ENCODE results near the gene ZNF729.
"Not testable (repeated sequence)": the region's sequence is repeated elsewhere in the genome, so short reads cannot be mapped to it uniquely, and the experiment has no call there.

ZNF729 gene

GRCh38 chr19:22286151-22286810 is at the start of gene ZNF729:
TSS of gene ZNF729 (plus strand) at chr19:22286441. CDS start at chr19:22286526, 85 bp downstream.
- Histone ChIP-seq H3K36me3 (ENCODE audit: control insufficient read depth, insufficient read depth, low read length) (no peaks in the 10 kb centered on the region), H3K27ac (ENCODE audit: low read depth, low read length) (no peak within 1 kb of the TSS), H3K4me1 (ENCODE audit: control insufficient read depth, insufficient read depth, low read length) (no peaks in the 10 kb centered on the region), H3K27me3 (ENCODE audit: control insufficient read depth, insufficient read depth, low read length) (no peaks in the 10 kb centered on the region), H3K9ac (ENCODE audit: low read length) (no peak within 1 kb of the TSS), H3K4me3 (ENCODE audit: low read length) (peak within 1 kb of the TSS; percentile 32)

- no peaks in the 10 kb centered on the region for H3K36me3 ChIP-seq (ENCODE audit: control insufficient read depth, insufficient read depth, low read length)
- no peaks in the 10 kb centered on the region for H3K27me3 ChIP-seq (ENCODE audit: control insufficient read depth, insufficient read depth, low read length)
- H3K9ac ChIP-seq (ENCODE audit: low read length), result no peak overlapping the region
- H3K4me1 ChIP-seq (ENCODE audit: control insufficient read depth, insufficient read depth, low read length), result no peaks in the 10 kb centered on the region
- no peak overlapping the region for H3K27ac ChIP-seq (ENCODE audit: low read depth, low read length)
- no peak overlapping the region for H3K4me3 ChIP-seq (ENCODE audit: low read length)
Observed at GRCh38 chr19:22256856-22257255, 29.4 kb upstream of the ZNF729 start.

- Histone ChIP-seq H3K27ac (ENCODE audit: low read depth, low read length) (no peak overlapping the region), H3K4me1 (ENCODE audit: control insufficient read depth, insufficient read depth, low read length) (no peaks in the 10 kb centered on the region), H3K4me3 (ENCODE audit: low read length) (no peak overlapping the region), H3K36me3 (ENCODE audit: control insufficient read depth, insufficient read depth, low read length) (no peaks in the 10 kb centered on the region), H3K9ac (ENCODE audit: low read length) (no peak overlapping the region), H3K27me3 (ENCODE audit: control insufficient read depth, insufficient read depth, low read length) (no peaks in the 10 kb centered on the region)
Observed at GRCh38 chr19:22257381-22257780, 28.9 kb upstream of the ZNF729 start.

- Histone ChIP-seq H3K36me3 (ENCODE audit: control insufficient read depth, insufficient read depth, low read length) (no peaks in the 10 kb centered on the region), H3K4me3 (ENCODE audit: low read length) (no peak overlapping the region), H3K27ac (ENCODE audit: low read depth, low read length) (no peak overlapping the region), H3K4me1 (ENCODE audit: control insufficient read depth, insufficient read depth, low read length) (no peaks in the 10 kb centered on the region), H3K9ac (ENCODE audit: low read length) (no peak overlapping the region), H3K27me3 (ENCODE audit: control insufficient read depth, insufficient read depth, low read length) (no peaks in the 10 kb centered on the region)
Observed at GRCh38 chr19:22257916-22258315, 28.3 kb upstream of the ZNF729 start.

GRCh38 chr19:22260499-22260898 is 25.7 kb upstream of the ZNF729 start:
- H3K9ac ChIP-seq (ENCODE audit: low read length), result no peak overlapping the region
- no peaks in the 10 kb centered on the region for H3K27me3 ChIP-seq (ENCODE audit: control insufficient read depth, insufficient read depth, low read length)
- no peak overlapping the region for H3K27ac ChIP-seq (ENCODE audit: low read depth, low read length)
- no peaks in the 10 kb centered on the region for H3K36me3 ChIP-seq (ENCODE audit: control insufficient read depth, insufficient read depth, low read length)
- H3K4me1 ChIP-seq (ENCODE audit: control insufficient read depth, insufficient read depth, low read length), result no peaks in the 10 kb centered on the region
- no peak overlapping the region for H3K4me3 ChIP-seq (ENCODE audit: low read length)

GRCh38 chr19:22261596-22261995 is 24.6 kb upstream of the ZNF729 start:
- Histone ChIP-seq H3K4me1 (ENCODE audit: control insufficient read depth, insufficient read depth, low read length) (no peaks in the 10 kb centered on the region), H3K9ac (ENCODE audit: low read length) (no peak overlapping the region), H3K36me3 (ENCODE audit: control insufficient read depth, insufficient read depth, low read length) (no peaks in the 10 kb centered on the region), H3K4me3 (ENCODE audit: low read length) (no peak overlapping the region), H3K27me3 (ENCODE audit: control insufficient read depth, insufficient read depth, low read length) (no peaks in the 10 kb centered on the region), H3K27ac (ENCODE audit: low read depth, low read length) (no peak overlapping the region)

GRCh38 chr19:22263121-22263520 is 23.1 kb upstream of the ZNF729 start:
- Histone ChIP-seq H3K9ac (ENCODE audit: low read length) (no peak overlapping the region), H3K27ac (ENCODE audit: low read depth, low read length) (no peak overlapping the region), H3K27me3 (ENCODE audit: control insufficient read depth, insufficient read depth, low read length) (no peaks in the 10 kb centered on the region), H3K36me3 (ENCODE audit: control insufficient read depth, insufficient read depth, low read length) (no peaks in the 10 kb centered on the region), H3K4me1 (ENCODE audit: control insufficient read depth, insufficient read depth, low read length) (no peaks in the 10 kb centered on the region), H3K4me3 (ENCODE audit: low read length) (no peak overlapping the region)

- not testable (repeated sequence) for H3K27me3 ChIP-seq (ENCODE audit: control insufficient read depth, insufficient read depth, low read length); H3K4me1 ChIP-seq (ENCODE audit: control insufficient read depth, insufficient read depth, low read length); H3K4me3 ChIP-seq (ENCODE audit: low read length); H3K9ac ChIP-seq (ENCODE audit: low read length); H3K27ac ChIP-seq (ENCODE audit: low read depth, low read length); H3K36me3 ChIP-seq (ENCODE audit: control insufficient read depth, insufficient read depth, low read length)
Observed at GRCh38 chr19:22321554-22321953, 35.3 kb downstream of the ZNF729 start.

GRCh38 chr19:22326219-22326618 is 40.0 kb downstream of the ZNF729 start:
- H3K36me3 ChIP-seq (ENCODE audit: control insufficient read depth, insufficient read depth, low read length), result no peaks in the 10 kb centered on the region
- no peak overlapping the region for H3K9ac ChIP-seq (ENCODE audit: low read length)
- H3K4me1 ChIP-seq (ENCODE audit: control insufficient read depth, insufficient read depth, low read length), result no peaks in the 10 kb centered on the region
- H3K4me3 ChIP-seq (ENCODE audit: low read length), result no peak overlapping the region
- H3K27ac ChIP-seq (ENCODE audit: low read depth, low read length), result no peak overlapping the region
- no peaks in the 10 kb centered on the region for H3K27me3 ChIP-seq (ENCODE audit: control insufficient read depth, insufficient read depth, low read length)

GRCh38 chr19:22327321-22327720 is 41.1 kb downstream of the ZNF729 start:
- Histone ChIP-seq H3K27me3 (ENCODE audit: control insufficient read depth, insufficient read depth, low read length) (no peaks in the 10 kb centered on the region), H3K4me1 (ENCODE audit: control insufficient read depth, insufficient read depth, low read length) (no peaks in the 10 kb centered on the region), H3K9ac (ENCODE audit: low read length) (no peak overlapping the region), H3K36me3 (ENCODE audit: control insufficient read depth, insufficient read depth, low read length) (no peaks in the 10 kb centered on the region), H3K27ac (ENCODE audit: low read depth, low read length) (no peak overlapping the region), H3K4me3 (ENCODE audit: low read length) (no peak overlapping the region)

GRCh38 chr19:22331521-22331920 is 45.3 kb downstream of the ZNF729 start:
- Histone ChIP-seq H3K36me3 (ENCODE audit: control insufficient read depth, insufficient read depth, low read length) (no peaks in the 10 kb centered on the region), H3K27ac (ENCODE audit: low read depth, low read length) (no peak overlapping the region), H3K9ac (ENCODE audit: low read length) (no peak overlapping the region), H3K4me3 (ENCODE audit: low read length) (no peak overlapping the region), H3K4me1 (ENCODE audit: control insufficient read depth, insufficient read depth, low read length) (no peaks in the 10 kb centered on the region), H3K27me3 (ENCODE audit: control insufficient read depth, insufficient read depth, low read length) (no peaks in the 10 kb centered on the region)

- no peaks in the 10 kb centered on the region for H3K4me1 ChIP-seq (ENCODE audit: control insufficient read depth, insufficient read depth, low read length)
- H3K27ac ChIP-seq (ENCODE audit: low read depth, low read length), result no peak overlapping the region
- no peak overlapping the region for H3K4me3 ChIP-seq (ENCODE audit: low read length)
- no peaks in the 10 kb centered on the region for H3K27me3 ChIP-seq (ENCODE audit: control insufficient read depth, insufficient read depth, low read length)
- H3K9ac ChIP-seq (ENCODE audit: low read length), result no peak overlapping the region
- no peaks in the 10 kb centered on the region for H3K36me3 ChIP-seq (ENCODE audit: control insufficient read depth, insufficient read depth, low read length)
Observed at GRCh38 chr19:22332924-22333323, 46.7 kb downstream of the ZNF729 start.

GRCh38 chr19:22335716-22336115 is 49.5 kb downstream of the ZNF729 start:
- Histone ChIP-seq H3K27me3 (ENCODE audit: control insufficient read depth, insufficient read depth, low read length) (no peaks in the 10 kb centered on the region), H3K9ac (ENCODE audit: low read length) (no peak overlapping the region), H3K36me3 (ENCODE audit: control insufficient read depth, insufficient read depth, low read length) (no peaks in the 10 kb centered on the region), H3K4me1 (ENCODE audit: control insufficient read depth, insufficient read depth, low read length) (no peaks in the 10 kb centered on the region), H3K4me3 (ENCODE audit: low read length) (no peak overlapping the region), H3K27ac (ENCODE audit: low read depth, low read length) (no peak overlapping the region)
